SK-N-SH treated with all-trans-retinoic acid at 6 μM for 48 hours (cell line): Measurements from ENCODE around the gene POT1.

Source experiments
- ATAC-seq: fragments of 200-7000 bp; cut with Tn5 transposase; 3 replicates; pipeline ENCODE4 v1.9.1; 2020; ENCODE audit warnings: mild to moderate bottlenecking, moderate library complexity
- ARNTL ChIP-seq: fragments of 450-650 bp; formaldehyde crosslinking; IDR thresholded peaks from 2 replicates; pipeline ENCODE4 v1.5.0; 2020; ENCODE audit warnings: low read depth, mild to moderate bottlenecking, moderate library complexity, borderline replicate concordance
- BACH2 ChIP-seq: fragments of 250-450 bp; sonication (Bioruptor Pico); IDR thresholded peaks from 2 replicates; pipeline ENCODE4 v1.9.0; 2021; ENCODE audit warnings: mild to moderate bottlenecking, borderline replicate concordance
- CREB5 ChIP-seq: fragments of 250-450 bp; sonication (Bioruptor Pico); IDR thresholded peaks from 2 replicates; pipeline ENCODE4 v1.5.1; 2020; ENCODE audit warnings: low read depth, mild to moderate bottlenecking, moderate library complexity
- CSDC2 ChIP-seq: fragments of 250-450 bp; sonication (Bioruptor Pico); IDR thresholded peaks from 2 replicates; pipeline ENCODE4 v1.5.0; 2020; ENCODE audit warnings: mild to moderate bottlenecking, moderate library complexity
- CSRNP3 ChIP-seq: fragments of 250-450 bp; sonication (Bioruptor Pico); IDR thresholded peaks from 2 replicates; pipeline ENCODE4 v1.5.1; 2021; ENCODE audit warnings: mild to moderate bottlenecking, moderate library complexity
- ESRRG ChIP-seq: fragments of 250-450 bp; sonication (Bioruptor Pico); IDR thresholded peaks from 2 replicates; pipeline ENCODE4 v1.6.1; 2021; ENCODE audit warnings: mild to moderate bottlenecking
- ISL1 ChIP-seq: fragments of 250-450 bp; sonication (Bioruptor Pico); IDR thresholded peaks from 2 replicates; pipeline ENCODE4 v2.1.2; 2022; ENCODE audit warnings: mild to moderate bottlenecking, moderate library complexity
- OSR1 ChIP-seq: fragments of 250-450 bp; sonication (Bioruptor Pico); IDR thresholded peaks from 2 replicates; pipeline ENCODE4 v1.8.0; 2022; ENCODE audit warnings: moderate library complexity, mild to moderate bottlenecking, inconsistent platforms
- PATZ1 ChIP-seq: fragments of 250-450 bp; sonication (Bioruptor Pico); IDR thresholded peaks from 2 replicates; pipeline ENCODE4 v1.8.0; 2020; ENCODE audit warnings: mild to moderate bottlenecking, moderate library complexity, borderline replicate concordance
- POU6F1 ChIP-seq: fragments of 250-450 bp; sonication (Bioruptor Pico); IDR thresholded peaks from 2 replicates; pipeline ENCODE4 v1.8.0; 2021; ENCODE audit warnings: low read depth, mild to moderate bottlenecking, moderate library complexity, borderline replicate concordance
- PPARA ChIP-seq: fragments of 250-450 bp; sonication (Bioruptor Pico); IDR thresholded peaks from 2 replicates; pipeline ENCODE4 v1.5.0; 2020; ENCODE audit warnings: mild to moderate bottlenecking, borderline replicate concordance
- RARB ChIP-seq: fragments of 250-450 bp; sonication (Bioruptor Pico); IDR thresholded peaks from 2 replicates; pipeline ENCODE4 v1.8.0; 2021; ENCODE audit warnings: mild to moderate bottlenecking, moderate library complexity
- SNAI2 ChIP-seq: fragments of 250-450 bp; sonication (Bioruptor Pico); IDR thresholded peaks from 2 replicates; pipeline ENCODE4 v1.5.0; 2020; ENCODE audit warnings: mild to moderate bottlenecking, moderate library complexity
- TCF4 ChIP-seq: fragments of 250-450 bp; sonication (Bioruptor Pico); IDR thresholded peaks from 2 replicates; pipeline ENCODE4 v1.8.0; 2021; ENCODE audit warnings: mild to moderate bottlenecking, moderate library complexity, borderline replicate concordance
- TOX ChIP-seq: fragments of 250-450 bp; sonication (Bioruptor Pico); IDR thresholded peaks from 2 replicates; pipeline ENCODE4 v1.8.0; 2021; ENCODE audit warnings: mild to moderate bottlenecking, moderate library complexity, borderline replicate concordance
- TSHZ2 ChIP-seq: fragments of 250-450 bp; sonication (Bioruptor Pico); IDR thresholded peaks from 2 replicates; pipeline ENCODE4 v1.5.0; 2020; ENCODE audit warnings: mild to moderate bottlenecking, moderate library complexity
- ZC3H10 ChIP-seq: fragments of 250-450 bp; sonication (Bioruptor Pico); IDR thresholded peaks from 2 replicates; pipeline ENCODE4 v1.5.1; 2021; ENCODE audit warnings: mild to moderate bottlenecking, moderate library complexity
- ZFP3 ChIP-seq: fragments of 250-450 bp; sonication (Bioruptor Pico); IDR thresholded peaks from 2 replicates; pipeline ENCODE4 v1.5.0; 2020; ENCODE audit warnings: mild to moderate bottlenecking, moderate library complexity
- ZNF565 ChIP-seq: fragments of 450-650 bp; formaldehyde crosslinking; conservative IDR thresholded peaks from 2 replicates; pipeline ENCODE4 v1.5.0; 2020; ENCODE audit warnings: low read depth, mild to moderate bottlenecking, moderate library complexity
- ZNF8 ChIP-seq: fragments of 450-650 bp; formaldehyde crosslinking; IDR thresholded peaks from 2 replicates; pipeline ENCODE4 v1.5.0; 2020; ENCODE audit warnings: mild to moderate bottlenecking, moderate library complexity

The POT1 gene

GRCh38 chr7:124930173-124930623 lies 573 bp upstream of the POT1 start:
- no peak for ATAC-seq
- TF ChIP-seq ARNTL (CRISPR knock-in tag) (no peak), ESRRG (no peak), OSR1 (no peak), RARB (CRISPR knock-in tag) (no peak), ZNF8 (CRISPR knock-in tag) (no peak), CSDC2 (no peak), CREB5 (CRISPR knock-in tag) (no peak), SNAI2 (CRISPR knock-in tag) (no peak), ISL1 (CRISPR knock-in tag) (no peak), ZFP3 (CRISPR knock-in tag) (no peak), TCF4 (CRISPR knock-in tag) (no peak)

GRCh38 chr7:124924906-124925305 lies 4.7 kb downstream of the POT1 start:
- TF ChIP-seq CREB5 (CRISPR knock-in tag) (no peak), PPARA (CRISPR knock-in tag) (no peak), PATZ1 (CRISPR knock-in tag) (no peak), ZNF565 (CRISPR knock-in tag) (no peak)
- no peak for ATAC-seq

GRCh38 chr7:124922200-124922599 lies 7.4 kb downstream of the POT1 start:
- TF ChIP-seq ISL1 (CRISPR knock-in tag) = no peak
- no peak for TF ChIP-seq PATZ1 (CRISPR knock-in tag)
- TF ChIP-seq TCF4 (CRISPR knock-in tag) = no peak
- TF ChIP-seq CSDC2 = no peak
- no peak for TF ChIP-seq CSRNP3 (CRISPR knock-in tag)
- TF ChIP-seq ZC3H10 = no peak
- no peak for TF ChIP-seq POU6F1 (CRISPR knock-in tag)
- TF ChIP-seq ZNF565 (CRISPR knock-in tag) = no peak
- TF ChIP-seq CREB5 (CRISPR knock-in tag) = no peak
- TF ChIP-seq BACH2 (CRISPR knock-in tag) = no peak
- no peak for TF ChIP-seq ZFP3 (CRISPR knock-in tag)
- no peak for TF ChIP-seq OSR1
- no peak for TF ChIP-seq RARB (CRISPR knock-in tag)
- TF ChIP-seq TOX (CRISPR knock-in tag) = no peak
- TF ChIP-seq TSHZ2 (CRISPR knock-in tag) = no peak
- no peak for ATAC-seq
